K562 (cell line): Measurements from ENCODE around the gene APBB2. TPM values are rescaled to one million over a fixed set of nuclear protein-coding genes. Genes with fewer than 3 reads are reported as not detected.

Source experiments
- ATAC-seq: fragments of 200-7000 bp; cut with Tn5 transposase; 3 replicates; pipeline ENCODE4 v1.9.1; 2020; ENCODE audit warnings: moderate library complexity
- BruUV-seq: library from RNA; stranded (reverse); fragments of 400-500 nt; replicated peaks from 2 replicates; lab custom pipeline; 2021; lab: Mats Ljungman, UMichigan
- CTCF ChIA-PET: fragments of 300-600 bp; formaldehyde crosslinking; extraction: SDS; loops from one replicate; lab custom pipeline; 2021; ENCODE audit warnings: low intra/inter-chr PET ratio; lab: Yijun Ruan, JAX
- POLR2A ChIA-PET: fragments of 300-600, 350-650 bp; sonication (Branson Sonifier 250); formaldehyde crosslinking; extraction: SDS; loops from one replicate; lab custom pipeline; 2021; ENCODE audit warnings: antibody characterized with exemption, inconsistent platforms; lab: Yijun Ruan, JAX
- DNase-seq, 4 experiments: peaks; one replicate each; pipeline versions ENCODE4 v3.0.0 to v3.0.0-alpha.2; 2011 to 2018; ENCODE audit warnings: low spot score in 3 of 4, mixed read lengths in 3 of 4; ENCODE audit errors: extremely low read depth in 1 of 4
- FAIRE-seq: peaks from 2 replicates; lab custom pipeline; 2011; peaks lifted over from hg19 to GRCh38; lab: Jason Lieb, UNC
- H2AFZ ChIP-seq: 2 replicates; pipeline ENCODE4 v1.6.0; 2011; ENCODE audit warnings: low read depth, low read length, control low read depth, inconsistent platforms
- H3K27ac ChIP-seq: fragments of 200-600 bp; 3 replicates; pipeline ENCODE4 v1.8.0; 2011; ENCODE audit warnings: low read depth, mild to moderate bottlenecking, control low read depth, inconsistent platforms, low read length, moderate library complexity, mixed read lengths; ENCODE audit errors: extremely low read depth
- H3K27me3 ChIP-seq, 2 experiments: fragments of 300-600 bp in 1 of 2; 2 replicates in 1 of 2; 3 replicates in 1 of 2; pipeline versions ENCODE4 v1.6.0 to v1.8.0; 2011; ENCODE audit warnings: inconsistent platforms in 2 of 2, low read length in 2 of 2, mild to moderate bottlenecking in 1 of 2, mixed read lengths in 1 of 2, moderate library complexity in 1 of 2; ENCODE audit not compliant: control insufficient read depth in 2 of 2, insufficient read depth in 2 of 2
- H3K36me3 ChIP-seq: fragments of 300-600 bp; 3 replicates; pipeline ENCODE4 v1.8.0; 2011; ENCODE audit warnings: mild to moderate bottlenecking, low read length, inconsistent platforms; ENCODE audit not compliant: control insufficient read depth, insufficient read depth
- H3K4me1 ChIP-seq, 2 experiments: fragments of 200-600 bp in 1 of 2; replicated peaks in 1 of 2; 2 replicates in 1 of 2; 3 replicates in 1 of 2; pipeline versions ENCODE4 v1.5.1 to v1.8.0; 2011; ENCODE audit warnings: inconsistent platforms in 2 of 2, low read length in 2 of 2, mild to moderate bottlenecking in 1 of 2, mixed read lengths in 1 of 2, moderate library complexity in 1 of 2; ENCODE audit not compliant: control insufficient read depth in 2 of 2, insufficient read depth in 2 of 2
- H3K4me2 ChIP-seq: 2 replicates; pipeline ENCODE4 v1.6.1; 2011; ENCODE audit warnings: low read length, control low read depth, inconsistent platforms, mixed read lengths; ENCODE audit not compliant: insufficient read depth
- H3K4me3 ChIP-seq: fragments of 200-600 bp; sonication (generic), shearing (Covaris generic); 2 replicates; pipeline ENCODE4 v1.5.1; 2016; ENCODE audit warnings: control low read depth, inconsistent platforms
- H3K79me2 ChIP-seq: fragments of 200-600 bp; 3 replicates; pipeline ENCODE4 v1.8.0; 2011; ENCODE audit warnings: low read length, inconsistent platforms; ENCODE audit not compliant: control insufficient read depth, insufficient read depth
- H3K9ac ChIP-seq, 2 experiments: 2 replicates each; pipeline versions ENCODE4 v1.6.0 to v1.6.1; 2011; ENCODE audit warnings: low read depth in 2 of 2, low read length in 2 of 2, control low read depth in 1 of 2, inconsistent platforms in 1 of 2, mild to moderate bottlenecking in 1 of 2, mixed read lengths in 1 of 2; ENCODE audit not compliant: insufficient read depth in 1 of 2
- H3K9me1 ChIP-seq: one replicate; pipeline ENCODE4 v1.6.0; 2011; ENCODE audit warnings: inconsistent platforms, mild to moderate bottlenecking, low read length, moderate library complexity; ENCODE audit not compliant: control insufficient read depth, insufficient read depth
- H3K9me3 ChIP-seq: replicated peaks from 2 replicates; pipeline ENCODE4 v1.5.1; 2011; ENCODE audit warnings: low read depth, low read length, inconsistent platforms; ENCODE audit not compliant: control insufficient read depth, insufficient read depth
- H4K20me1 ChIP-seq: replicated peaks from 2 replicates; pipeline ENCODE4 v1.6.1; 2011; ENCODE audit warnings: low read length, inconsistent platforms, mixed read lengths; ENCODE audit not compliant: control insufficient read depth, insufficient read depth
- HNRNPLL ChIP-seq: fragments of 200-400 bp; formaldehyde crosslinking; IDR thresholded peaks from 2 replicates; pipeline ENCODE4 v1.6.1; 2017; ENCODE audit warnings: low read length, low read depth, mild to moderate bottlenecking; ENCODE audit not compliant: poor library complexity, severe bottlenecking
- PPARD ChIP-seq: fragments of 250-450 bp; sonication (Bioruptor Pico); IDR thresholded peaks from 2 replicates; pipeline ENCODE4 v1.8.0; 2022; ENCODE audit warnings: inconsistent platforms, mild to moderate bottlenecking, moderate library complexity
- RNF2 ChIP-seq: sonication (generic); IDR thresholded peaks from 2 replicates; pipeline ENCODE4 v1.6.1; 2016
- ZKSCAN8 ChIP-seq: fragments of 200-800 bp; sonication (Bioruptor generic); IDR thresholded peaks from 2 replicates; pipeline ENCODE4 v1.6.1; 2016; ENCODE audit warnings: missing genetic modification characterization, missing compliant biosample characterization
- ZNF316 ChIP-seq: fragments of 450-650 bp; IDR thresholded peaks from 2 replicates; pipeline ENCODE4 v1.6.1; 2016
- WGBS: fragments of 100-300 bp; shearing (Covaris generic); methylation state at CpG from one replicate; pipeline ENCODE4 v1.1.6; 2016; ENCODE audit warnings: low coverage, mixed read lengths; ENCODE audit not compliant: insufficient coverage; ENCODE audit errors: missing lambda C conversion rate; 5-methylcytosine and 5-hydroxymethylcytosine counted together
- in situ Hi-C: fragments of 300-500 bp; cut with MboI; formaldehyde crosslinking; loops from 4 replicates; pipeline ENCODE4 v1.15.0; 2018; ENCODE audit warnings: inconsistent platforms, mixed read lengths
- intact Hi-C: fragments of 100-400 bp; cut with micrococcal nuclease; formaldehyde crosslinking; loops from 2 replicates; pipeline ENCODE4 v1.14.2; 2022
- polyA plus RNA-seq, 8 experiments: library from polyadenylated mRNA; depleted of rRNA in 4 of 8; stranded (reverse) in 5 of 8; unstranded in 3 of 8; fragments of >200 nt; fragmentation: Nextera tagmentation in 2 of 8; fragmentation: Illumina TruSeq in 1 of 8; extraction: Ambion mirVana in 2 of 8; extraction: Trizol in 1 of 8; gene quantifications; 2 replicates each; pipeline versions ENCODE4 v1.2.1 to v1.2.3, GENCODE V29; 2011 to 2014; ENCODE audit warnings: inconsistent platforms in 1 of 8, missing spikeins in 1 of 8
- total RNA-seq, 7 experiments: library from RNA; depleted of rRNA in 6 of 7; stranded (reverse); fragments of >200 nt in 6 of 7; fragmentation: Illumina TruSeq in 2 of 7; extraction: Trizol in 2 of 7; gene quantifications; 2 replicates each; pipeline versions ENCODE4 v1.2.1 to v1.2.3, GENCODE V29; 2011 to 2021; ENCODE audit warnings: low replicate concordance in 1 of 7
- TF ChIP-seq, protein P1 (sequence below), 2 experiments: fragments of 450-650 bp; formaldehyde crosslinking in 1 of 2; IDR thresholded peaks; 2 replicates each; pipeline versions ENCODE4 v1.4.0 to v1.6.1; 2014 to 2020; ENCODE audit warnings: mild to moderate bottlenecking in 2 of 2, borderline replicate concordance in 1 of 2, low read depth in 1 of 2
- TF ChIP-seq, protein P2 (sequence below), 2 experiments: fragments of 450-650 bp; IDR thresholded peaks; 2 replicates each; pipeline ENCODE4 v1.6.1; 2016
- TF ChIP-seq, protein P3 (sequence below): sonication (generic); formaldehyde crosslinking; IDR thresholded peaks from 2 replicates; pipeline ENCODE4 v1.8.0; 2023; ENCODE audit warnings: mild to moderate bottlenecking, missing genetic modification reagents

APBB2 gene
- total and polyA plus RNA-seq, 9 of the 15 experiments (the other 6 are each of a cell fraction or from before 2014, with no cell fraction given) = 0.08 to 2.1 (median 1.4) TPM

DNA sequence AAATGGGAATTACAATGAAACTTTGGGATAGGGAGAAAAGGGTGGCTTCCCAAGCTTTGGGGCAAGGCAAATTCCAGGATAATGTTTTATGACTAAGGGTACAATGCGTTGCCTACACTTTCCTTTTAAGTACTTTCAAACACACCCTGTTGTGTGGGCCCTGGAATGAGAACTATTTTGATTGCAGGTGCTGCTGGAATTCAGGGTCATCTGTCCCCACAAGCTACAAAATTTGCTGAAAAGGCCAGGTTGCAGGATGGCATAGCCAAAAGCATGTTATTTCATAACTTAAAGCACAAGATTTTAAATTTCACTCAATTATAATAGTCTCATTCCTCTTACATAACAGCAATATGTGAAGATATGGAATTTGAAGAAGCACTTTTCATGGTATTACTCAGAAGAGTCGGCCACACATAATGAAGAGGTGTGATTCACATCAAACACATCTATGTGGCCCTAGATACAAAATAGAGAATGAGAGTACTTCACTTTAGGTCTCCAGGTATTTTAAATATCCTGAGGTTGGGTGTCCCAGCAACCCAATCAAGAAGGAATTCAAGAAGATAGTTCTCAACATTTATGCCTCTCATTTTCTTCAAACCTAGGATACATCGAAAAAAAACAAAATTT is 89.3 kb downstream of the APBB2 start:
- Histone ChIP-seq H3K27me3 (peaks cover 3 to 6% of the 10 kb centered on the region in 2 experiments; a peak in 2 of 5 replicates), H3K79me2 (no peaks in the 10 kb centered on the region), H3K9me3 (no peaks in the 10 kb centered on the region), H3K9ac (no peak overlapping the region), H4K20me1 (no peaks in the 10 kb centered on the region), H3K27ac (no peak overlapping the region), H3K36me3 (no peaks in the 10 kb centered on the region), H3K4me1 (no peaks in the 10 kb centered on the region), H2AFZ (no peak overlapping the region), H3K4me2 (no peak overlapping the region), H3K4me3 (no peak overlapping the region), H3K9me1 (no peaks in the 10 kb centered on the region)
- no TSS peak for BruUV-seq
- DNase-seq = no peak
- ATAC-seq = no peak
- ChIA-PET CTCF (no interaction called here), POLR2A (interaction anchor here (0.6 kb wide), 1 partner anchor 688 kb away, joined by 3 read pairs; no protein-coding TSS in a partner anchor)
- in situ Hi-C loops = no loop called here
- 2% methylated on average over 3 of the region's 3 CpGs for WGBS
- no peak for FAIRE-seq
- intact Hi-C loops = no loop called here
- TF ChIP-seq, protein P1, sequence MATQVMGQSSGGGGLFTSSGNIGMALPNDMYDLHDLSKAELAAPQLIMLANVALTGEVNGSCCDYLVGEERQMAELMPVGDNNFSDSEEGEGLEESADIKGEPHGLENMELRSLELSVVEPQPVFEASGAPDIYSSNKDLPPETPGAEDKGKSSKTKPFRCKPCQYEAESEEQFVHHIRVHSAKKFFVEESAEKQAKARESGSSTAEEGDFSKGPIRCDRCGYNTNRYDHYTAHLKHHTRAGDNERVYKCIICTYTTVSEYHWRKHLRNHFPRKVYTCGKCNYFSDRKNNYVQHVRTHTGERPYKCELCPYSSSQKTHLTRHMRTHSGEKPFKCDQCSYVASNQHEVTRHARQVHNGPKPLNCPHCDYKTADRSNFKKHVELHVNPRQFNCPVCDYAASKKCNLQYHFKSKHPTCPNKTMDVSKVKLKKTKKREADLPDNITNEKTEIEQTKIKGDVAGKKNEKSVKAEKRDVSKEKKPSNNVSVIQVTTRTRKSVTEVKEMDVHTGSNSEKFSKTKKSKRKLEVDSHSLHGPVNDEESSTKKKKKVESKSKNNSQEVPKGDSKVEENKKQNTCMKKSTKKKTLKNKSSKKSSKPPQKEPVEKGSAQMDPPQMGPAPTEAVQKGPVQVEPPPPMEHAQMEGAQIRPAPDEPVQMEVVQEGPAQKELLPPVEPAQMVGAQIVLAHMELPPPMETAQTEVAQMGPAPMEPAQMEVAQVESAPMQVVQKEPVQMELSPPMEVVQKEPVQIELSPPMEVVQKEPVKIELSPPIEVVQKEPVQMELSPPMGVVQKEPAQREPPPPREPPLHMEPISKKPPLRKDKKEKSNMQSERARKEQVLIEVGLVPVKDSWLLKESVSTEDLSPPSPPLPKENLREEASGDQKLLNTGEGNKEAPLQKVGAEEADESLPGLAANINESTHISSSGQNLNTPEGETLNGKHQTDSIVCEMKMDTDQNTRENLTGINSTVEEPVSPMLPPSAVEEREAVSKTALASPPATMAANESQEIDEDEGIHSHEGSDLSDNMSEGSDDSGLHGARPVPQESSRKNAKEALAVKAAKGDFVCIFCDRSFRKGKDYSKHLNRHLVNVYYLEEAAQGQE (IDR thresholded peaks at IDR 0.05; ENCODE audit: borderline replicate concordance) = no peak
- TF ChIP-seq, protein P1 (CRISPR knock-in tag; IDR thresholded peaks at IDR 0.05; ENCODE audit: low read depth) = no peak
- TF ChIP-seq HNRNPLL (no peak), ZNF316 (no peak), PPARD (no peak), ZKSCAN8 (CRISPR knock-in tag) (no peak), RNF2 (no peak)
- TF ChIP-seq, protein P2, sequence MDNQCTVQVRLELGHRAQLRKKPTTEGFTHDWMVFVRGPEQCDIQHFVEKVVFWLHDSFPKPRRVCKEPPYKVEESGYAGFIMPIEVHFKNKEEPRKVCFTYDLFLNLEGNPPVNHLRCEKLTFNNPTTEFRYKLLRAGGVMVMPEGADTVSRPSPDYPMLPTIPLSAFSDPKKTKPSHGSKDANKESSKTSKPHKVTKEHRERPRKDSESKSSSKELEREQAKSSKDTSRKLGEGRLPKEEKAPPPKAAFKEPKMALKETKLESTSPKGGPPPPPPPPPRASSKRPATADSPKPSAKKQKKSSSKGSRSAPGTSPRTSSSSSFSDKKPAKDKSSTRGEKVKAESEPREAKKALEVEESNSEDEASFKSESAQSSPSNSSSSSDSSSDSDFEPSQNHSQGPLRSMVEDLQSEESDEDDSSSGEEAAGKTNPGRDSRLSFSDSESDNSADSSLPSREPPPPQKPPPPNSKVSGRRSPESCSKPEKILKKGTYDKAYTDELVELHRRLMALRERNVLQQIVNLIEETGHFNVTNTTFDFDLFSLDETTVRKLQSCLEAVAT (IDR thresholded peaks at IDR 0.05) = no peak
- TF ChIP-seq, protein P3, sequence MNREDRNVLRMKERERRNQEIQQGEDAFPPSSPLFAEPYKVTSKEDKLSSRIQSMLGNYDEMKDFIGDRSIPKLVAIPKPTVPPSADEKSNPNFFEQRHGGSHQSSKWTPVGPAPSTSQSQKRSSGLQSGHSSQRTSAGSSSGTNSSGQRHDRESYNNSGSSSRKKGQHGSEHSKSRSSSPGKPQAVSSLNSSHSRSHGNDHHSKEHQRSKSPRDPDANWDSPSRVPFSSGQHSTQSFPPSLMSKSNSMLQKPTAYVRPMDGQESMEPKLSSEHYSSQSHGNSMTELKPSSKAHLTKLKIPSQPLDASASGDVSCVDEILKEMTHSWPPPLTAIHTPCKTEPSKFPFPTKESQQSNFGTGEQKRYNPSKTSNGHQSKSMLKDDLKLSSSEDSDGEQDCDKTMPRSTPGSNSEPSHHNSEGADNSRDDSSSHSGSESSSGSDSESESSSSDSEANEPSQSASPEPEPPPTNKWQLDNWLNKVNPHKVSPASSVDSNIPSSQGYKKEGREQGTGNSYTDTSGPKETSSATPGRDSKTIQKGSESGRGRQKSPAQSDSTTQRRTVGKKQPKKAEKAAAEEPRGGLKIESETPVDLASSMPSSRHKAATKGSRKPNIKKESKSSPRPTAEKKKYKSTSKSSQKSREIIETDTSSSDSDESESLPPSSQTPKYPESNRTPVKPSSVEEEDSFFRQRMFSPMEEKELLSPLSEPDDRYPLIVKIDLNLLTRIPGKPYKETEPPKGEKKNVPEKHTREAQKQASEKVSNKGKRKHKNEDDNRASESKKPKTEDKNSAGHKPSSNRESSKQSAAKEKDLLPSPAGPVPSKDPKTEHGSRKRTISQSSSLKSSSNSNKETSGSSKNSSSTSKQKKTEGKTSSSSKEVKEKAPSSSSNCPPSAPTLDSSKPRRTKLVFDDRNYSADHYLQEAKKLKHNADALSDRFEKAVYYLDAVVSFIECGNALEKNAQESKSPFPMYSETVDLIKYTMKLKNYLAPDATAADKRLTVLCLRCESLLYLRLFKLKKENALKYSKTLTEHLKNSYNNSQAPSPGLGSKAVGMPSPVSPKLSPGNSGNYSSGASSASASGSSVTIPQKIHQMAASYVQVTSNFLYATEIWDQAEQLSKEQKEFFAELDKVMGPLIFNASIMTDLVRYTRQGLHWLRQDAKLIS (CRISPR knock-in tag) = no peak
